GM13977 (cell line): ENCODE measurements around the gene AADACL4.

Source experiments
- DNase-seq: peaks from one replicate; pipeline ENCODE4 v3.0.0; 2012; ENCODE audit warnings: low spot score
- CTCF ChIP-seq: IDR thresholded peaks from 2 replicates; pipeline ENCODE4 v1.5.1; 2012; ENCODE audit warnings: mild to moderate bottlenecking, control low read depth; ENCODE audit not compliant: insufficient read depth; ENCODE audit errors: extremely low read depth, missing control alignments
- in situ Hi-C: fragments of 300-500 bp; cut with MboI; formaldehyde crosslinking; loops from one replicate; pipeline ENCODE4 v1.12.0; 2022; ENCODE audit warnings: low sequenced_read_pairs, low pct_unique_long_range_greater_than_20kb, mixed read lengths, inconsistent platforms; ENCODE audit not compliant: unreplicated experiment

AADACL4 gene

GRCh38 chr1:12603224-12603623, 40.7 kb upstream of the AADACL4 start:
- in situ Hi-C loops, result loop anchor here (25.0 kb wide), 2 partner anchors 291 to 466 kb away; no protein-coding TSS in a partner anchor
- no peak for DNase-seq
- no peak for TF ChIP-seq CTCF

GRCh38 chr1:12604114-12604874, 39.6 kb upstream of the AADACL4 start:
- no peak for TF ChIP-seq CTCF
- in situ Hi-C loops, result loop anchor here (25.0 kb wide), 2 partner anchors 292 to 467 kb away; no protein-coding TSS in a partner anchor
- DNase-seq, result no peak

GRCh38 chr1:12604986-12605385, 38.9 kb upstream of the AADACL4 start:
- TF ChIP-seq CTCF, result no peak
- no peak for DNase-seq
- in situ Hi-C loops, result loop anchor here (25.0 kb wide), 2 partner anchors 293 to 468 kb away; no protein-coding TSS in a partner anchor

GRCh38 chr1:12607263-12607662, 36.6 kb upstream of the AADACL4 start:
- in situ Hi-C loops, result loop anchor here (25.0 kb wide), 2 partner anchors 295 to 470 kb away; no protein-coding TSS in a partner anchor
- DNase-seq, result no peak
- no peak for TF ChIP-seq CTCF

- in situ Hi-C loops, result loop anchor here (25.0 kb wide), 2 partner anchors 296 to 471 kb away; no protein-coding TSS in a partner anchor
- TF ChIP-seq CTCF, result no peak
Observed at GRCh38 chr1:12608311-12608957, 35.5 kb upstream of the AADACL4 start.

DNA sequence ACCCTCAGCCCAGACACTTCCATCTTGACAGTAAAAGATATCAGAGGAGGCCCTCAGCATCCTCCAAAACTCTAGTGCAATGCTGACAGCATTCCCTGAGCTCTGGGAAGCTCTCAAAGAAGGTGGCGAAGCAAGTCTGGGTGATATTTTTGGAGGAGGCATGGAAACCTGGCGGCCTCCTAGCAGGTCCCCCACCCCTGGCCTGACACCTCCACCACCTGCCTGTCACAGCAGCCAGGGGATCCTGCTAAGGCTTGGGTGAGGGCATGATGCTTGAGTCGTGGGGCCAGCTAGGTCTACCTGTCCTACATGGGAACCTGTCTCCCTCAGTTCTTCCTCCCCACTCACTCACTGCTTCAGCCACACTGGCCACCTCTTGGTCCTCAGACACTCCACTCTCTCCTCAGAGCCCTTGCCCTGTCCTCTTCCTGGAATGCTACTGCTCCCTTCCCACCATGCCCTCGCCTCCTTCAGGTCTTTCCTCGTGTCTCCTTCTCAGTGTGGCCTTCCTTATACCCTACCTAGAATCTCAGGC, 34.3 kb upstream of the AADACL4 start:
- DNase-seq, result no peak
- TF ChIP-seq CTCF, result no peak
- in situ Hi-C loops, result loop anchor here (25.0 kb wide), 2 partner anchors 297 to 472 kb away; no protein-coding TSS in a partner anchor

More at GRCh38 chr1:12608311-12608957, 35.5 kb upstream of the AADACL4 start:
- no peak for DNase-seq
